Tibial nerve (tissue), 4 donors: ENCODE data around the gene ELAPOR2. TPM values are rescaled to one million over a fixed set of nuclear protein-coding genes. Genes with fewer than 3 reads are reported as not detected.

Experiments used
- DNase-seq, 2 donors: peaks; one replicate each; pipeline ENCODE4 v3.0.0-alpha.2; 2019; ENCODE audit warnings: low spot score in 2 of 2
- H3K27ac ChIP-seq, 4 donors: fragments of 200-600 bp; sonication (generic) in 3 of 4; one replicate each; pipeline ENCODE4 v1.5.1; 2017 to 2019; ENCODE audit warnings: mild to moderate bottlenecking in 1 of 4
- H3K27me3 ChIP-seq, 2 donors: fragments of 200-600 bp; sonication (generic) in 1 of 2; one replicate each; pipeline versions ENCODE4 v1.5.1 to v1.6.0; 2017 to 2019
- H3K36me3 ChIP-seq, 3 donors: fragments of 200-600 bp; sonication (generic); one replicate each; pipeline ENCODE4 v1.5.1; 2018 to 2019
- H3K4me1 ChIP-seq, 4 donors: fragments of 200-600 bp; sonication (generic) in 3 of 4; one replicate each; pipeline ENCODE4 v1.5.1; 2017 to 2019
- H3K4me3 ChIP-seq, 4 donors: fragments of 200-600 bp; sonication (generic) in 3 of 4; one replicate each; pipeline ENCODE4 v1.5.1; 2017 to 2019; ENCODE audit warnings: mild to moderate bottlenecking in 1 of 4, moderate library complexity in 1 of 4
- H3K9me3 ChIP-seq, 4 donors: fragments of 200-600 bp; sonication (generic) in 3 of 4; one replicate each; pipeline ENCODE4 v1.5.1; 2017 to 2019
- CTCF ChIP-seq, 5 experiments: fragments of 200-600 bp in 3 of 5; fragments of 450-650 bp in 2 of 5; sonication (generic) in 3 of 5; IDR thresholded peaks; one replicate each; pipeline ENCODE4 v1.5.1; 2016 to 2019; ENCODE audit warnings: antibody characterized with exemption in 5 of 5, mild to moderate bottlenecking in 3 of 5, moderate library complexity in 2 of 5
- EP300 ChIP-seq, 2 donors: sonication (generic); formaldehyde crosslinking; IDR thresholded peaks; one replicate each; pipeline ENCODE4 v1.6.1; 2017; ENCODE audit warnings: antibody characterized with exemption in 2 of 2, mild to moderate bottlenecking in 1 of 2
- POLR2A ChIP-seq, 2 donors: fragments of 450-650 bp; IDR thresholded peaks; one replicate each; pipeline ENCODE4 v1.6.1; 2017; ENCODE audit warnings: antibody characterized with exemption in 2 of 2, mild to moderate bottlenecking in 2 of 2, moderate library complexity in 2 of 2
- WGBS, 2 donors: methylation state at CpG; one replicate each; pipeline ENCODE4 v1.1.5; 2018; 5-methylcytosine and 5-hydroxymethylcytosine counted together
- total RNA-seq, 4 donors: library from RNA; depleted of rRNA; stranded (reverse); fragments of >200 nt; gene quantifications; one replicate each; pipeline ENCODE4 v1.1.0, GENCODE V29; 2016

ELAPOR2 gene
- total RNA-seq, 4 donors from 2014 or later = 12.8 to 27.3 (median 16.5) TPM

GRCh38 chr7:87028636-87029035, 30.8 kb downstream of the ELAPOR2 start:
- no peak overlapping the region for H3K27ac ChIP-seq
- WGBS, 2 donors = 26 to 31% methylated on average over 1 of the region's 1 CpG
- no peak overlapping the region for H3K4me3 ChIP-seq
- TF ChIP-seq POLR2A (IDR thresholded peaks at IDR 0.05) = no peak
- no peaks in the 10 kb centered on the region for H3K4me1 ChIP-seq
- no peaks in the 10 kb centered on the region for H3K36me3 ChIP-seq
- H3K9me3 ChIP-seq = no peaks in the 10 kb centered on the region
- H3K27me3 ChIP-seq = no peaks in the 10 kb centered on the region
- no peak for DNase-seq

- H3K27me3 ChIP-seq = no peaks in the 10 kb centered on the region
- H3K4me1 ChIP-seq = no peaks in the 10 kb centered on the region
- H3K36me3 ChIP-seq = no peaks in the 10 kb centered on the region
- TF ChIP-seq POLR2A (IDR thresholded peaks at IDR 0.05) (no peak), EP300 (IDR thresholded peaks at IDR 0.05) (no peak), CTCF (IDR thresholded peaks at IDR 0.05) (no peak)
- no peak for DNase-seq
- no peak overlapping the region for H3K4me3 ChIP-seq
- no peaks in the 10 kb centered on the region for H3K9me3 ChIP-seq
- no peak overlapping the region for H3K27ac ChIP-seq
Observed at GRCh38 chr7:87027900-87028299, 31.6 kb downstream of the ELAPOR2 start.

GRCh38 chr7:87021285-87021684, 38.2 kb downstream of the ELAPOR2 start:
- no peak for DNase-seq
- no peak for TF ChIP-seq EP300 (IDR thresholded peaks at IDR 0.05)
- no peak for TF ChIP-seq POLR2A (IDR thresholded peaks at IDR 0.05)
- TF ChIP-seq CTCF (IDR thresholded peaks at IDR 0.05) = no peak
- Histone ChIP-seq H3K9me3 (no peaks in the 10 kb centered on the region), H3K4me3 (no peak overlapping the region), H3K27ac (no peak overlapping the region), H3K36me3 (no peaks in the 10 kb centered on the region), H3K27me3 (no peaks in the 10 kb centered on the region), H3K4me1 (no peaks in the 10 kb centered on the region)
- WGBS, 2 donors = 90 to 94% methylated on average over 2 of the region's 2 CpGs

GRCh38 chr7:87016606-87017005, 42.8 kb downstream of the ELAPOR2 start:
- TF ChIP-seq EP300 (IDR thresholded peaks at IDR 0.05) (no peak), CTCF (IDR thresholded peaks at IDR 0.05) (no peak), POLR2A (IDR thresholded peaks at IDR 0.05) (no peak)
- DNase-seq = no peak
- Histone ChIP-seq H3K4me3 (no peak overlapping the region), H3K36me3 (no peaks in the 10 kb centered on the region), H3K27me3 (no peaks in the 10 kb centered on the region), H3K9me3 (no peaks in the 10 kb centered on the region), H3K4me1 (no peaks in the 10 kb centered on the region), H3K27ac (no peak overlapping the region)
- WGBS, 2 donors = 87 to 91% methylated on average over 4 of the region's 4 CpGs

- no peaks in the 10 kb centered on the region for H3K4me1 ChIP-seq
- H3K4me3 ChIP-seq = no peak overlapping the region
- no peaks in the 10 kb centered on the region for H3K9me3 ChIP-seq
- H3K27ac ChIP-seq = no peak overlapping the region
- H3K36me3 ChIP-seq = no peaks in the 10 kb centered on the region
- TF ChIP-seq CTCF (IDR thresholded peaks at IDR 0.05) (no peak), POLR2A (IDR thresholded peaks at IDR 0.05) (no peak), EP300 (IDR thresholded peaks at IDR 0.05) (no peak)
- no peak for DNase-seq
- H3K27me3 ChIP-seq = no peaks in the 10 kb centered on the region
- WGBS, 2 donors = 80 to 83% methylated on average over 2 of the region's 2 CpGs
Observed at GRCh38 chr7:87013840-87014190, 45.6 kb downstream of the ELAPOR2 start.

GRCh38 chr7:87013136-87013839, 46.2 kb downstream of the ELAPOR2 start:
- DNase-seq = no peak
- TF ChIP-seq POLR2A (IDR thresholded peaks at IDR 0.05) = no peak
- TF ChIP-seq CTCF (IDR thresholded peaks at IDR 0.05) = no peak
- TF ChIP-seq EP300 (IDR thresholded peaks at IDR 0.05) = no peak
- no peak overlapping the region for H3K27ac ChIP-seq
- no peaks in the 10 kb centered on the region for H3K9me3 ChIP-seq
- no peaks in the 10 kb centered on the region for H3K4me1 ChIP-seq
- H3K36me3 ChIP-seq = no peaks in the 10 kb centered on the region
- H3K27me3 ChIP-seq = no peaks in the 10 kb centered on the region
- 78% methylated on average over 3 of the region's 3 CpGs for WGBS, 2 donors
- H3K4me3 ChIP-seq = no peak overlapping the region
